ENCODE results near the gene LRIG1.

The LRIG1 gene

GRCh38 chr3:66404197-66404596 lies 96.6 kb downstream of the LRIG1 start:
- TF ChIP-seq GABPA (IDR thresholded peaks at IDR 0.05; ENCODE audit: low read depth) (no peak), CTCF (IDR thresholded peaks at IDR 0.05; ENCODE audit: insufficient read depth, low read length) (no peak), REST (IDR thresholded peaks at IDR 0.05; ENCODE audit: insufficient replicate concordance, low read depth) (no peak), POLR2AphosphoS5 (IDR thresholded peaks at IDR 0.05; ENCODE audit: low read depth) (no peak), SPI1 (IDR thresholded peaks at IDR 0.05; ENCODE audit: borderline replicate concordance, low read depth) (no peak)
- no peak overlapping the region for H3K27ac ChIP-seq (replicated peaks)
- no peak for DNase-seq (ENCODE audit: low read depth in 1 of 2, low spot score in 1 of 2)
- H3K4me3 ChIP-seq (replicated peaks; ENCODE audit: insufficient read depth, low read length): no peak overlapping the region
- H3K27me3 ChIP-seq (ENCODE audit: insufficient read depth, poor library complexity, severe bottlenecking): no peaks in the 10 kb centered on the region

- Histone ChIP-seq H3K27ac (replicated peaks) (no peak overlapping the region), H3K27me3 (ENCODE audit: insufficient read depth, poor library complexity, severe bottlenecking) (no peaks in the 10 kb centered on the region), H3K4me3 (replicated peaks; ENCODE audit: insufficient read depth, low read length) (no peak overlapping the region)
- TF ChIP-seq REST (IDR thresholded peaks at IDR 0.05; ENCODE audit: insufficient replicate concordance, low read depth): no peak
- DNase-seq (ENCODE audit: low read depth in 1 of 2, low spot score in 1 of 2): no peak
Measured at GRCh38 chr3:66403323-66403990, 97.4 kb downstream of the LRIG1 start.

- Histone ChIP-seq H3K27ac (replicated peaks) (no peak overlapping the region), H3K4me3 (replicated peaks; ENCODE audit: insufficient read depth, low read length) (no peak overlapping the region), H3K27me3 (ENCODE audit: insufficient read depth, poor library complexity, severe bottlenecking) (no peaks in the 10 kb centered on the region)
- DNase-seq (ENCODE audit: low read depth in 1 of 2, low spot score in 1 of 2): no peak
- no peak for TF ChIP-seq GABPA (IDR thresholded peaks at IDR 0.05; ENCODE audit: low read depth)
- TF ChIP-seq REST (IDR thresholded peaks at IDR 0.05; ENCODE audit: insufficient replicate concordance, low read depth): no peak
- no peak for TF ChIP-seq SPI1 (IDR thresholded peaks at IDR 0.05; ENCODE audit: borderline replicate concordance, low read depth)
- TF ChIP-seq POLR2AphosphoS5 (IDR thresholded peaks at IDR 0.05; ENCODE audit: low read depth): no peak
- no peak for TF ChIP-seq CTCF (IDR thresholded peaks at IDR 0.05; ENCODE audit: insufficient read depth, low read length)
Measured at GRCh38 chr3:66402596-66403290, 98.1 kb downstream of the LRIG1 start.
